Omental fat pad (tissue), 4 donors: ENCODE measurements around the gene PTGES. TPM values are rescaled to one million over a fixed set of nuclear protein-coding genes. Genes with fewer than 3 reads are reported as not detected.

Source experiments
- ATAC-seq: fragments of 150-250 bp; one replicate; pipeline ENCODE4 v1.9.1; 2016; ENCODE audit warnings: mild to moderate bottlenecking, moderate library complexity; ENCODE audit not compliant: low FRiP score
- DNase-seq: peaks from one replicate; pipeline ENCODE4 v3.0.0-alpha.2; 2019; ENCODE audit warnings: low spot score
- CTCF ChIP-seq, 3 donors: fragments of 450-650 bp; IDR thresholded peaks; one replicate each; pipeline ENCODE4 v1.5.1; 2016 to 2017; ENCODE audit warnings: antibody characterized with exemption in 3 of 3, mild to moderate bottlenecking in 3 of 3, moderate library complexity in 2 of 3
- total RNA-seq, 4 donors: library from RNA; depleted of rRNA; stranded (reverse); fragments of >200 nt; gene quantifications; one replicate each; pipeline ENCODE4 v1.1.0, GENCODE V29; 2016

PTGES gene
- total RNA-seq, 4 donors from 2014 or later = 4.2 to 12.4 (median 8.9) TPM

- no peak for TF ChIP-seq CTCF (IDR thresholded peaks at IDR 0.05)
- ATAC-seq = no peak
Observed at GRCh38 chr9:129708793-129709192, 44.0 kb downstream of the PTGES start.

GRCh38 chr9:129704807-129705206 lies 48.0 kb downstream of the PTGES start:
- DNase-seq (no peak), ATAC-seq (no peak)
- TF ChIP-seq CTCF (IDR thresholded peaks at IDR 0.05) = no peak

More at GRCh38 chr9:129708793-129709192, 44.0 kb downstream of the PTGES start:
- no peak for DNase-seq

GRCh38 chr9:129703667-129704355 lies 49.0 kb downstream of the PTGES start:
- TF ChIP-seq CTCF (IDR thresholded peaks at IDR 0.05) = no peak
- DNase-seq = no peak
- ATAC-seq = peak; percentile 56

GRCh38 chr9:129702589-129703520 lies 50.0 kb downstream of the PTGES start:
- no peak for TF ChIP-seq CTCF (IDR thresholded peaks at IDR 0.05)
- peak; percentile 47 for ATAC-seq
- DNase-seq = peak; percentile 41

- ATAC-seq = no peak
- no peak for TF ChIP-seq CTCF (IDR thresholded peaks at IDR 0.05)
- no peak for DNase-seq
Observed at GRCh38 chr9:129701549-129701948, 51.3 kb downstream of the PTGES start.

GRCh38 chr9:129701054-129701453 lies 51.8 kb downstream of the PTGES start:
- no peak for TF ChIP-seq CTCF (IDR thresholded peaks at IDR 0.05)
- no peak for ATAC-seq
- no peak for DNase-seq
